ENCODE measurements around the gene RGL1. TPM values are rescaled to one million over a fixed set of nuclear protein-coding genes. Genes with fewer than 3 reads are reported as not detected.

Gene RGL1
- total RNA-seq, 2 experiments from 2014 or later = 2.6 TPM

DNA sequence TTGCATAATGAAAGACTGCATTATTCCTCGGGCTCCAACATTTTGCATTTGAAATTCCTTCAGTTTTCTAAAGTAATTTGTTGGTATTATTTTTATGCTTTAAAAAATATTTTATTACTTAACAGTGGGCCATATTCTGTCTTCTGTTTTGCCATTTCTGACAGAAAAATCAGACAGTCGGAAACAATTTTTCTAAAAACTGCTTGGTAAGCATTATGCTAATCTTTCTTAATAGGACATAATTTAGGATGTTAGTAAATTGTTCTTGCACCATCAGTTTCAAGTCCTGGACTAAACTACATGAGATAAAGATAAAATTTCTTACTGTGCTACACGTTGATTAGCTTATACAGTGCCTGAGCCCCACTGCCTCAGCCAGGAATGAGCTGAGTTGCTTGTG lies 11.2 kb downstream of the RGL1 start:
- H3K36me3 Mint-ChIP-seq (ENCODE audit: low read depth) = no peaks in the 10 kb centered on the region
- CTCF ChIA-PET = no interaction called here

DNA sequence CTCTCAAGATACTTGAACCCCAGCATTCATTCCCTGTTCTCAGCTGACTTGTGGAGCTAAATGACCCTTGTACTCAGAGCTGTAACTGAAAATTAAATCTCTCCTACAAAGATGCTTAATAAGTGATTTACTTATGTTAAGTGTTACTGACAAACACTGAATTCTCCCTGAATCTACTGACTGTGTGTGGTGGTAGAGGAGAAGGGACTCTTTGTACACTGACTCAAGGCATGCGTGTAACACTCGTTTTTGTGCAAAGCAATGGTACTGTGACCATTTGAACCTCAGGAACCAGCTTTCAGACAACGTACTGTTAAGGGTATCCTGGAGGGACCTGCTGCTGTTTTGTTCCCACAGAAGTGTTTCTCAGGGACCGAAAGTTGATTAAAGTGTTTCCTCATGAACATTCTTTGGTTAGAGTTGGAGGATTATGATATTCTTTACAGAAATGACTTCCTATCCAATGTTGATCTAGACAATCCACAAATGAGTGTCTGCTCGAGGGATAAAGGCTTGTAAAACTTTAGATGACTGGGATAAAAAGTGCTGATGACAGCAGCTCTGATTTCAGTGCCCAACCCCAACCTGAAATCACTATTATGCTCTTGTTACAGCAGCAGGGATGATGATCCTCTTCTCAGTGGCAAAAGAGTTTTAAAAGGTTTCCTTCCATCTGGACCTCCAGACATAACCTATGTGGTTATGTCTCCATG lies 12.8 kb downstream of the RGL1 start:
- ChIA-PET POLR2A (no interaction called here), CTCF (interaction anchor here (1.5 kb wide), 1 partner anchor 51 kb away, joined by 3 read pairs; no protein-coding TSS in a partner anchor)
- no peak for DNase-seq
- Mint-ChIP-seq H3K27ac (no peak overlapping the region), H3K4me3 (no peak overlapping the region), H3K36me3 (ENCODE audit: low read depth) (no peaks in the 10 kb centered on the region), H3K9me3 (no peaks in the 10 kb centered on the region), H3K27me3 (no peaks in the 10 kb centered on the region), H3K4me1 (peaks cover 1% of the 10 kb centered on the region)

More for the DNA sequence above, 11.2 kb downstream of the RGL1 start:
- POLR2A ChIA-PET = no interaction called here
- H3K27ac Mint-ChIP-seq = no peak overlapping the region
- H3K27me3 Mint-ChIP-seq = no peaks in the 10 kb centered on the region
- H3K4me3 Mint-ChIP-seq = no peak overlapping the region
- H3K4me1 Mint-ChIP-seq = no peaks in the 10 kb centered on the region
- no peak for DNase-seq
- no peaks in the 10 kb centered on the region for H3K9me3 Mint-ChIP-seq

DNA sequence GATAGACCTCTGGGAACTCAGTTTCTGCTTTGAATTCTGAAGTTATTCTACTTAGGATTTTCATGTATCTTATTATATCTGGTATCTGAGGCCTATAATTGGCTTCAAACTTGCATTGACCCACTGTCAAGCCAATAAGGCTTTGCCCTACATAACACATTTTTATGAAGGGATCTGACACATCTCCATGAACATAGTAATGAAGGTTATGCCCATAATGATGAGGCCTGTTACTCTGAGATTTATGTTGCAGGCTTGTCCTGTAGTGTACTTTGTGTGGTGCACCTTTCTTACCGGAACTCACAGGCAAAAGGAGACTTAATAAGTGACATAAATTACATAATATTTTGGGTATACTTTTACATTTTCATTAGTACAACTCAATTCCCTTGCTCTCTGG lies 14.1 kb downstream of the RGL1 start:
- H3K36me3 Mint-ChIP-seq (ENCODE audit: low read depth) = no peaks in the 10 kb centered on the region
- H3K27me3 Mint-ChIP-seq = no peaks in the 10 kb centered on the region
- no peaks in the 10 kb centered on the region for H3K9me3 Mint-ChIP-seq
- no peak overlapping the region for H3K4me3 Mint-ChIP-seq
- no peak overlapping the region for H3K27ac Mint-ChIP-seq
- CTCF ChIA-PET = no interaction called here
- no peak for DNase-seq
- H3K4me1 Mint-ChIP-seq = peaks cover 1% of the 10 kb centered on the region
- POLR2A ChIA-PET = no interaction called here

DNA sequence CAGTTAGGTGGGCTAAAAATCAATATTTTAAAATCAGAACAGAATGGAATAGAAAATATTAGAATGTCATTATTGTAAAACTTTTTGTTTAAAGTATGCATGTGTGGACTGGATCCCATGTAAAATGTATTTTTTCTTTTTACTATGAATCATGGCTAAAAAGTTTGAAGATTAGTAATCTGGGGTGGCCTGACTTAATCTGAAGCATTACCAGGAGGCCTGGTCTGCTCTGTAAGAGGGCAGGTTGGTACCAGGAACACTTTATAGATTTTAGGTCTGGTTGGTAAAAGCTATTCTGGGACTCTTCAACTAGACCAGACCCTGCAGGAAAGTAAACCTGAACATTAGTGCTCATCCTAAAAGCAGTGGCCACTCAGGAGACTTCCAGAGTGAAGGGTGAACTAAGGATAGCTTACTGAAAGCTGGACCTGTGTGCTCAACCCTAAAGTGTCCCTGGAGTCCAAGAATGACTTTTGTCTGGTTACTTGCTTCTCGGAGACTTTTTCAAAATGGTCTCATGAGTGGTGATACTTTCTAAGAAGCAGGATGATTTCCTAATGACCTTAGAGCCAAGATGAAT lies 16.5 kb downstream of the RGL1 start:
- Mint-ChIP-seq H3K36me3 (ENCODE audit: low read depth) (no peaks in the 10 kb centered on the region), H3K27ac (no peak overlapping the region), H3K27me3 (no peaks in the 10 kb centered on the region), H3K4me1 (peaks cover 1% of the 10 kb centered on the region), H3K4me3 (no peak overlapping the region), H3K9me3 (no peaks in the 10 kb centered on the region)
- ChIA-PET CTCF (no interaction called here), POLR2A (no interaction called here)
- no peak for DNase-seq

DNA sequence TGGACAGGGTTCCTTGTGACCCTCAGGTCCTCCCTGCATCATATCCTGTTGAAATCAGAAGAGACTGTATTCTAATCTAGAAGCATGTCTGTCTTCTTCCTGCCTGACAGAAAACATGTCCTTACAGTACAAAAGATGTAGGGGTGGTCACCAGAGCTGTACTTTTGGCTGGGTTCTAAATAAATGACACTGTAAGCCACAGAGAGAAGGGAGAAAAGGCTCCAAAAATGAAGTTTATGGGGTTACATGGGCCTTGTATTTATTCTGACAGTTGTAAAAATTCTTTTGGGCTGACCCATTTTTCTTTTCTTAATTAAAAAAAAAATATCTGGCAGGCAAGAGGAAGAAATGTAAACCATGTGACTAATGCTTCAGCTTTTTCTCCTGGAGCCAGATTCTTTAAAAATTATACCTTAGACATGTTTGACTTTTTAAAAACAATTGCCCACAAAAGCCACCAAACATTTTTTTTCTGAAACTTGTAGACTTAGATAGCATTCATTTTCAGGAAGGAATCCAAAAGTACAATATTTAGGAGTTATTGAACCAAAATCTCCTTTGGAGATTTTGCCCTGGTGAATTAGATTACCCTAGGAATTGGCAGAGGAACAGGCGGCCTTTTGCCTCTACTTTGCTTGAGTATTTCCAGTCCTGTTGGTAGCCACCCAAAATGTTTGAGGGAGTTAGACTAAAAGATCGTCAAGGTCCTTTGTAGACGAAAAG lies 17.1 kb downstream of the RGL1 start:
- H3K4me3 Mint-ChIP-seq = no peak overlapping the region
- no peaks in the 10 kb centered on the region for H3K36me3 Mint-ChIP-seq (ENCODE audit: low read depth)
- no peak for DNase-seq
- CTCF ChIA-PET = interaction anchor here (0.6 to 1.4 kb wide), 2 partner anchors 12 to 1093 kb away, joined by 3 to 11 read pairs; no protein-coding TSS in a partner anchor
- POLR2A ChIA-PET = no interaction called here
- no peak overlapping the region for H3K27ac Mint-ChIP-seq
- no peaks in the 10 kb centered on the region for H3K9me3 Mint-ChIP-seq
- peaks cover 1% of the 10 kb centered on the region for H3K4me1 Mint-ChIP-seq
- H3K27me3 Mint-ChIP-seq = no peaks in the 10 kb centered on the region

DNA sequence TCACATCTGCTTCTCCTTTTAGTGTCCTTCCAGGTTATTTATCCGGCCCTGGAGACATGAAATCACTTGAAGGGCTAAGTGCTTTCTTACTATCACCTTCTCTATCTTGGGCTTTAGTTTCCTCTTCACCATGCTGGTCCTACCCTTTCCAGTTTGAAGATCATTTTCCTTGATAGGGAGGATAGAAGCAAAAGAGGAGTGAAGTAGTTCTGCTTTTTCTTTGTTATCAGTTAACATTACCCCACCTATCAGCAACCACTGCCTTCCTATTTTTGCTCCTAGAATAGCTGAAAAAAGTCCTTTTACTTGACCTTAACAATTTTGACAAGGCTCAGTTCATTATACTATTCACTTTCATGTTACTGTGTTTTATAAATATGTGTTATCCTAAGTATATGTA lies 19.4 kb downstream of the RGL1 start:
- Mint-ChIP-seq H3K4me1 (peaks cover 1% of the 10 kb centered on the region), H3K27me3 (no peaks in the 10 kb centered on the region), H3K27ac (no peak overlapping the region), H3K36me3 (ENCODE audit: low read depth) (no peaks in the 10 kb centered on the region), H3K9me3 (no peaks in the 10 kb centered on the region), H3K4me3 (no peak overlapping the region)
- ChIA-PET CTCF (no interaction called here), POLR2A (no interaction called here)
- DNase-seq = no peak

DNA sequence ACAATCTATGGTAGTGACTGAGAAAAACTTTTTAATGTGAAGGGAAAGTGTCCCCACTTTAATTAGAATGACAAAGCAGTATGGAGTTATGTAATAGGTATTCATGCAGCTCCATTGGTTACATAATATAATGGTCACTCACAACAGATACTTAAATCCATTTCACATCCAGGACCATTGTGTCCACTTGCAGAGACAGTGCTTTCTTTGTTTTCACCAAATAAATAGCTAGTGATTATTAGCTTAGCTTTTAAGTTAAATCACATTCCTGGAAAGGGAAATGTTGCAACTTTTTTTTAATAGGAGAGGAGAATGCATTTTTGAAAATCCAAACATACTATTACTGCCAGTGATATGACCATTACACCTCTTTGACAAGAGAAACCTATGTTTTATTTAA lies 22.9 kb downstream of the RGL1 start:
- Mint-ChIP-seq H3K4me1 (no peaks in the 10 kb centered on the region), H3K36me3 (ENCODE audit: low read depth) (no peaks in the 10 kb centered on the region), H3K27ac (no peak overlapping the region), H3K9me3 (no peaks in the 10 kb centered on the region), H3K27me3 (no peaks in the 10 kb centered on the region), H3K4me3 (no peak overlapping the region)
- DNase-seq = no peak
- ChIA-PET CTCF (no interaction called here), POLR2A (no interaction called here)

DNA sequence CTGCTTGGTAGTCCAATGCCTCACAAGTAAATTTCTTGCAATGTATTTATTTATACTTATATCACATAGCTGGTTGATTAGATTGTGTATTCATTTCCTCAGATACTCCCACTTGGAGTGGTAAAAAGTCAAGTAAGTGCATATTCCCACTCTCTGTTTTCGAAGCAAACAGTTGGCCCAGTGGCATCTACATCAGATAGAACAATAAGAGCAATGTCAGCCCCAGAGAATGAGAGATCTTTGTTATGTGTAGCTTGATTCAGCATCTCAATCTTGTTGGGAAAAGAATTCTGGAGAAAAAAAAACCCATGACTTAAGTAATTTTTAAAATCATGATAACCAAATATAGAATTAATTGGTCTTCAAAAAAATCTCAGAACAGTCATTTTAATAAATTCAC lies 25.5 kb downstream of the RGL1 start:
- no peak overlapping the region for H3K4me3 Mint-ChIP-seq
- H3K9me3 Mint-ChIP-seq = no peaks in the 10 kb centered on the region
- H3K27me3 Mint-ChIP-seq = no peaks in the 10 kb centered on the region
- no peak for DNase-seq
- no peak overlapping the region for H3K27ac Mint-ChIP-seq
- ChIA-PET CTCF (no interaction called here), POLR2A (no interaction called here)
- no peaks in the 10 kb centered on the region for H3K4me1 Mint-ChIP-seq
- no peaks in the 10 kb centered on the region for H3K36me3 Mint-ChIP-seq (ENCODE audit: low read depth)

DNA sequence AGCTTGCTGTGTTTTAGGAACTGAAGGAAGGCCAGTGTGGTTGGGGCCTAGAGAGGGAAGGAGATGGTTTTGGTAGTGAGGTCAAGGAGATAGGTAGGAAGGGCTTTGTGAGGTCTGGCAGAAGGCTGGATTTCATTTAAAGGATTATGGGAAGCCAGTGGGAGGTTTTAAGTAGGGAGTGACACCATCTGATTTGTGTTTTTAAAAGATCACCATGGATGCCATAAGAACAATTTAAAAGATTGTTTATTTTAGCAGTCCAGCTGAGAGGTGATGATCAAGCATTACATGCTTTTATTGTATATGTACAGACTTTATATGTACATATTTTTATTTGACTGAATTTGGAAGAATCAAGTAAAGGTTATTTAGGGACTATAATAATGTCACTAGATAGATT lies 26.4 kb downstream of the RGL1 start:
- H3K27ac Mint-ChIP-seq = no peak overlapping the region
- CTCF ChIA-PET = interaction anchor here (0.9 kb wide), 1 partner anchor 11 kb away, joined by 3 read pairs; no protein-coding TSS in a partner anchor
- H3K36me3 Mint-ChIP-seq (ENCODE audit: low read depth) = no peaks in the 10 kb centered on the region
- POLR2A ChIA-PET = no interaction called here
- no peak overlapping the region for H3K4me3 Mint-ChIP-seq
- H3K4me1 Mint-ChIP-seq = no peaks in the 10 kb centered on the region
- H3K9me3 Mint-ChIP-seq = no peaks in the 10 kb centered on the region
- no peaks in the 10 kb centered on the region for H3K27me3 Mint-ChIP-seq
- DNase-seq = no peak

DNA sequence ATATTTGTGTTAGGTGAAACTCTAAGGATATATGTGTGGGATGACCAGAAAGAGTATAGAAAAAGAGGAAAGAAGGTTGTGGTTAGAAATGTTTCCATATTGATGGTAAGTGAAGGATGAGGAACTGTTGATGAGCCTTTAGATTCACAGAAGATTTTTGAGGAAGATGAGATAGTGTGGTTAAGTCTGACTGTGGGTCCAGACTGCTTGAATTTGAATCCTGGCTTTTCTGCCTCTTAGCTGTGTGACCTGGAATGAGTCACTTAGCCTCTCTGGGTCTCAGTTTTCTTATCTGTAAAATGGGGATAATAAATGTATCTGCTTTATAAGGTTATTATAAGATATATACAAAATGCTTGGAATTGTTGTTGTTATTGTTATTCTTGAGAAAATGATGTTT lies 27.5 kb downstream of the RGL1 start:
- ChIA-PET CTCF (interaction anchor here (1.2 kb wide), 1 partner anchor 15 kb away, joined by 4 read pairs; no protein-coding TSS in a partner anchor), POLR2A (no interaction called here)
- Mint-ChIP-seq H3K4me3 (no peak overlapping the region), H3K27ac (no peak overlapping the region), H3K36me3 (ENCODE audit: low read depth) (no peaks in the 10 kb centered on the region), H3K4me1 (no peaks in the 10 kb centered on the region), H3K27me3 (no peaks in the 10 kb centered on the region), H3K9me3 (no peaks in the 10 kb centered on the region)
- DNase-seq = no peak

DNA sequence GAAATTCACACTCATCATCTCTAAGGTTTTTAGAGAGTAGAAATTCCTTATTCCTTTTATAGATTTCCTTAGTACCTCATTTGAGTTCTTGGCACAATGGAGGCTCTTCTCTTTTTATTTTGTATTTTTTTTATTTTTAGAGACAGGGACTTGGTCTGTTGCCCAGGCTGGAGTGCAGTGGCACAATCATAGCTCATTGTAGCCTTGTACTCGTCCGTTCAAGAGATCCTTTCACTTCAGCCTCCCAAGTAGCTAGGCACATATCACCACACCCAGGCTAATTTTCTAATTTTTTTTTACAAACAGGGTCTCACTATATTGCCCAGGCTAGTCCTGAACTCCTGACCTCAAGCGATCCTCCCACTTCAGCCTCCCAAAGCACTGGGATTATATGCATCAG lies 29.6 kb downstream of the RGL1 start:
- Mint-ChIP-seq H3K27ac (no peak overlapping the region), H3K4me1 (no peaks in the 10 kb centered on the region), H3K4me3 (no peak overlapping the region), H3K9me3 (no peaks in the 10 kb centered on the region), H3K27me3 (no peaks in the 10 kb centered on the region), H3K36me3 (ENCODE audit: low read depth) (no peaks in the 10 kb centered on the region)
- no peak for DNase-seq
- ChIA-PET CTCF (interaction anchor here (1.5 kb wide), 1 partner anchor 12 kb away, joined by 11 read pairs; no protein-coding TSS in a partner anchor), POLR2A (no interaction called here)

DNA sequence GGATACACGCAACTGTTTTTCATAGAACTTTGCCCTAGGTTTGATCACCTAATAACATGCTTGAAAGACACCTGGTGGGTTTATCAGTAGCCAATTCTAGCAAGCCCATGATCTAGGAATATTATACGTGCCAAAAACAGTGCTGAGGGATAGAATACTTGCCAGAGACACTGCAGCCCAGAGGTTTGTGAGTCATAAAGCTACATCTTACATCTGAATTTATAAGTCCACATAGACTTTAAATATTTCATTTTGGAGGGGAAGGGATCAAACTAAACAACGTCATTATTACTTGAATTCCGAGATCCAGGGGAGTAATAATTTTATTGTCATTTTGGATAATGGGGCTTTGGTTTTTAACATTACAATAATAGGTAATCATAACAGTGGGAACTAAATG lies 31.7 kb downstream of the RGL1 start:
- no peak for DNase-seq
- Mint-ChIP-seq H3K36me3 (ENCODE audit: low read depth) (no peaks in the 10 kb centered on the region), H3K4me1 (peaks cover 2% of the 10 kb centered on the region), H3K27me3 (no peaks in the 10 kb centered on the region), H3K9me3 (no peaks in the 10 kb centered on the region), H3K4me3 (no peak overlapping the region), H3K27ac (no peak overlapping the region)
- ChIA-PET CTCF (no interaction called here), POLR2A (no interaction called here)

DNA sequence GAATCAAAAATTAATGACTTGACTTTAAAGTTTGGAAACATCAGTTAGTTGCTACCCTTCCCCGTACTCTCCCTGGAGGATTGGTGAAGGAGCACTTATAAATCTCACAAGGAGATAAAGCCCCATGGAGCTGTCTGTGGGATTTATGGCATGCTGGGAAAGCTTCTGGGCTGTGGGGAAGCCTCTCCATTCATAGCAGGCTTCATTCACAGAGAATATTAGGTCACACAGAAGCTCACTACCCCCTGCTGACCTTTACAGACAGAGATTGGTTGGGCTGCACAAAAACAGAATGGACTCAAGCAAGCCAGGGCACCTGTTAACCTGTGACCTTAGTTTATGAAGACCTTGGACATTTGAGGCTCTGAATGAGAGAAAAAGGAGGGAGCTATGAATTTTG lies 32.1 kb downstream of the RGL1 start:
- ChIA-PET CTCF (no interaction called here), POLR2A (no interaction called here)
- Mint-ChIP-seq H3K4me3 (no peak overlapping the region), H3K4me1 (peaks cover 7% of the 10 kb centered on the region), H3K36me3 (ENCODE audit: low read depth) (no peaks in the 10 kb centered on the region), H3K27ac (no peak overlapping the region), H3K27me3 (no peaks in the 10 kb centered on the region), H3K9me3 (no peaks in the 10 kb centered on the region)
- no peak for DNase-seq
